ENCODE measurements around the gene RBM12. TPM values are rescaled to one million over a fixed set of nuclear protein-coding genes. Genes with fewer than 3 reads are reported as not detected.

RBM12 gene
- total RNA-seq, 1 experiment from 2014 or later = 125 TPM

- TF ChIP-seq, protein P1, sequence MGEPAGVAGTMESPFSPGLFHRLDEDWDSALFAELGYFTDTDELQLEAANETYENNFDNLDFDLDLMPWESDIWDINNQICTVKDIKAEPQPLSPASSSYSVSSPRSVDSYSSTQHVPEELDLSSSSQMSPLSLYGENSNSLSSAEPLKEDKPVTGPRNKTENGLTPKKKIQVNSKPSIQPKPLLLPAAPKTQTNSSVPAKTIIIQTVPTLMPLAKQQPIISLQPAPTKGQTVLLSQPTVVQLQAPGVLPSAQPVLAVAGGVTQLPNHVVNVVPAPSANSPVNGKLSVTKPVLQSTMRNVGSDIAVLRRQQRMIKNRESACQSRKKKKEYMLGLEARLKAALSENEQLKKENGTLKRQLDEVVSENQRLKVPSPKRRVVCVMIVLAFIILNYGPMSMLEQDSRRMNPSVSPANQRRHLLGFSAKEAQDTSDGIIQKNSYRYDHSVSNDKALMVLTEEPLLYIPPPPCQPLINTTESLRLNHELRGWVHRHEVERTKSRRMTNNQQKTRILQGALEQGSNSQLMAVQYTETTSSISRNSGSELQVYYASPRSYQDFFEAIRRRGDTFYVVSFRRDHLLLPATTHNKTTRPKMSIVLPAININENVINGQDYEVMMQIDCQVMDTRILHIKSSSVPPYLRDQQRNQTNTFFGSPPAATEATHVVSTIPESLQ (CRISPR knock-in tag; IDR thresholded peaks at IDR 0.05) = no peak
- TF ChIP-seq KAT7 (CRISPR knock-in tag; IDR thresholded peaks at IDR 0.05; ENCODE audit: borderline replicate concordance) (peak; percentile 98), ESRRA (CRISPR knock-in tag; IDR thresholded peaks at IDR 0.05; ENCODE audit: borderline replicate concordance) (peak; percentile 99), OVOL2 (CRISPR knock-in tag; IDR thresholded peaks at IDR 0.05; ENCODE audit: borderline replicate concordance) (no peak), ZNF416 (CRISPR knock-in tag; IDR thresholded peaks at IDR 0.05) (no peak), ZNF512 (CRISPR knock-in tag; IDR thresholded peaks at IDR 0.05; ENCODE audit: borderline replicate concordance) (peak; percentile 81; the same call in 1 of the 2 replicates), GABPB1 (CRISPR knock-in tag; IDR thresholded peaks at IDR 0.05) (peak; percentile 54; the same call in 1 of the 2 replicates), NFATC4 (CRISPR knock-in tag; IDR thresholded peaks at IDR 0.05) (no peak), NFYB (CRISPR knock-in tag; conservative IDR thresholded peaks at IDR 0.05; ENCODE audit: low read depth) (peak; percentile 65), CREB1 (CRISPR knock-in tag; IDR thresholded peaks at IDR 0.05) (peak; percentile 97), HMGXB4 (CRISPR knock-in tag; IDR thresholded peaks at IDR 0.05) (peak; percentile 91; the same call in 1 of the 2 replicates), PRRX2 (CRISPR knock-in tag; IDR thresholded peaks at IDR 0.05) (no peak), SMAD3 (CRISPR knock-in tag; IDR thresholded peaks at IDR 0.05; ENCODE audit: borderline replicate concordance) (peak; percentile 99), ERG (CRISPR knock-in tag; IDR thresholded peaks at IDR 0.05) (no peak), TEAD4 (CRISPR knock-in tag; IDR thresholded peaks at IDR 0.05) (peak; percentile 97), FOXK1 (CRISPR knock-in tag; IDR thresholded peaks at IDR 0.05) (peak; percentile 98), NR3C1 (CRISPR knock-in tag; conservative IDR thresholded peaks at IDR 0.05; ENCODE audit: low read depth) (no peak), SP1 (CRISPR knock-in tag; conservative IDR thresholded peaks at IDR 0.05) (peak; percentile 86), TEAD1 (CRISPR knock-in tag; IDR thresholded peaks at IDR 0.05) (peak; percentile 99), ZNF396 (CRISPR knock-in tag; IDR thresholded peaks at IDR 0.05; ENCODE audit: borderline replicate concordance) (no peak), RELA (CRISPR knock-in tag; IDR thresholded peaks at IDR 0.05; ENCODE audit: borderline replicate concordance) (peak; percentile 98), ATF1 (CRISPR knock-in tag; IDR thresholded peaks at IDR 0.05) (peak; percentile 99)
- TF ChIP-seq, protein P2, sequence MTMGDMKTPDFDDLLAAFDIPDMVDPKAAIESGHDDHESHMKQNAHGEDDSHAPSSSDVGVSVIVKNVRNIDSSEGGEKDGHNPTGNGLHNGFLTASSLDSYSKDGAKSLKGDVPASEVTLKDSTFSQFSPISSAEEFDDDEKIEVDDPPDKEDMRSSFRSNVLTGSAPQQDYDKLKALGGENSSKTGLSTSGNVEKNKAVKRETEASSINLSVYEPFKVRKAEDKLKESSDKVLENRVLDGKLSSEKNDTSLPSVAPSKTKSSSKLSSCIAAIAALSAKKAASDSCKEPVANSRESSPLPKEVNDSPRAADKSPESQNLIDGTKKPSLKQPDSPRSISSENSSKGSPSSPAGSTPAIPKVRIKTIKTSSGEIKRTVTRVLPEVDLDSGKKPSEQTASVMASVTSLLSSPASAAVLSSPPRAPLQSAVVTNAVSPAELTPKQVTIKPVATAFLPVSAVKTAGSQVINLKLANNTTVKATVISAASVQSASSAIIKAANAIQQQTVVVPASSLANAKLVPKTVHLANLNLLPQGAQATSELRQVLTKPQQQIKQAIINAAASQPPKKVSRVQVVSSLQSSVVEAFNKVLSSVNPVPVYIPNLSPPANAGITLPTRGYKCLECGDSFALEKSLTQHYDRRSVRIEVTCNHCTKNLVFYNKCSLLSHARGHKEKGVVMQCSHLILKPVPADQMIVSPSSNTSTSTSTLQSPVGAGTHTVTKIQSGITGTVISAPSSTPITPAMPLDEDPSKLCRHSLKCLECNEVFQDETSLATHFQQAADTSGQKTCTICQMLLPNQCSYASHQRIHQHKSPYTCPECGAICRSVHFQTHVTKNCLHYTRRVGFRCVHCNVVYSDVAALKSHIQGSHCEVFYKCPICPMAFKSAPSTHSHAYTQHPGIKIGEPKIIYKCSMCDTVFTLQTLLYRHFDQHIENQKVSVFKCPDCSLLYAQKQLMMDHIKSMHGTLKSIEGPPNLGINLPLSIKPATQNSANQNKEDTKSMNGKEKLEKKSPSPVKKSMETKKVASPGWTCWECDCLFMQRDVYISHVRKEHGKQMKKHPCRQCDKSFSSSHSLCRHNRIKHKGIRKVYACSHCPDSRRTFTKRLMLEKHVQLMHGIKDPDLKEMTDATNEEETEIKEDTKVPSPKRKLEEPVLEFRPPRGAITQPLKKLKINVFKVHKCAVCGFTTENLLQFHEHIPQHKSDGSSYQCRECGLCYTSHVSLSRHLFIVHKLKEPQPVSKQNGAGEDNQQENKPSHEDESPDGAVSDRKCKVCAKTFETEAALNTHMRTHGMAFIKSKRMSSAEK (CRISPR knock-in tag; IDR thresholded peaks at IDR 0.05; ENCODE audit: borderline replicate concordance) = no peak
Measured at GRCh38 chr20:35600993-35601973, 63.4 kb downstream of the RBM12 start (continued).
